ENCODE results near the gene FAM117B. TPM values are rescaled to one million over a fixed set of nuclear protein-coding genes. Genes with fewer than 3 reads are reported as not detected.

The FAM117B gene
- total RNA-seq, 1 experiment from 2014 or later: 24.0 TPM

GRCh38 chr2:202639231-202639630 is 4.5 kb downstream of the FAM117B start:
- Histone ChIP-seq H2AFZ (ENCODE audit: low read length) (no peak overlapping the region), H2BK12ac (ENCODE audit: insufficient read length, low read depth, low read length) (no peak overlapping the region), H3K23me2 (ENCODE audit: insufficient read length, low read depth, low read length, poor library complexity, severe bottlenecking) (peaks cover 4% of the 10 kb centered on the region), H4K5ac (ENCODE audit: insufficient read length, low read depth, low read length) (no peak overlapping the region), H3K27ac (ENCODE audit: insufficient read length, low read depth, low read length) (no peak overlapping the region), H3K18ac (ENCODE audit: insufficient read length, low read depth, low read length) (no peak overlapping the region), H3K79me1 (ENCODE audit: insufficient read depth, low read depth, low read length, poor library complexity, severe bottlenecking) (peaks cover 10% of the 10 kb centered on the region), H2BK120ac (ENCODE audit: low read depth, low read length, poor library complexity, severe bottlenecking) (no peak overlapping the region), H4K91ac (ENCODE audit: insufficient read length, low read depth, low read length) (no peak overlapping the region), H2BK15ac (ENCODE audit: low read depth, low read length) (no peak overlapping the region), H4K20me1 (ENCODE audit: control insufficient read depth, insufficient read depth, insufficient read length) (peaks cover 2% of the 10 kb centered on the region), H3K23ac (ENCODE audit: insufficient read length, low read depth, low read length) (no peak overlapping the region), H2BK5ac (ENCODE audit: insufficient read length, low read length) (no peak overlapping the region), H3K79me2 (ENCODE audit: insufficient read depth, low read length) (peaks cover 8% of the 10 kb centered on the region; the same call in 1 of the 2 replicates), H2BK20ac (ENCODE audit: low read depth, low read length, poor library complexity, severe bottlenecking) (no peak overlapping the region), H3K14ac (ENCODE audit: insufficient read depth, low read length) (no peak overlapping the region), H3T11ph (ENCODE audit: low read length) (no peak overlapping the region), H4K8ac (replicated peaks; ENCODE audit: insufficient read length, low read depth, low read length) (no peak overlapping the region), H3K9ac (ENCODE audit: extremely low read depth, insufficient read length, low read length) (no peak overlapping the region), H3K4ac (ENCODE audit: low read depth, low read length) (no peak overlapping the region), H3K4me1 (ENCODE audit: insufficient read depth, low read length) (no peaks in the 10 kb centered on the region), H3K9me3 (ENCODE audit: control insufficient read depth, low read depth, low read length) (no peaks in the 10 kb centered on the region), H3K27me3 (ENCODE audit: insufficient read depth, low read length) (no peaks in the 10 kb centered on the region), H3K4me2 (ENCODE audit: insufficient read depth, insufficient read length, low read length) (no peak overlapping the region), H2AK5ac (ENCODE audit: insufficient read length, low read length) (no peak overlapping the region), H3K56ac (ENCODE audit: insufficient read length, low read depth, low read length) (no peak overlapping the region)
- TF ChIP-seq CTCF (conservative IDR thresholded peaks at IDR 0.05): no peak
- no peak for DNase-seq
- Mint-ChIP-seq H3K27ac (no peak overlapping the region), H3K9me3 (no peaks in the 10 kb centered on the region), H3K4me3 (no peak overlapping the region), H3K36me3 (ENCODE audit: insufficient read depth in 1 of 3, low read depth in 3 of 3) (peaks cover 0 to 4% (median 0%) of the 10 kb centered on the region in 3 experiments; a peak in 1 of 7 replicates), H3K4me1 (peaks cover 20 to 21% of the 10 kb centered on the region in 2 experiments), H3K27me3 (ENCODE audit: low read depth) (no peaks in the 10 kb centered on the region)
- WGBS (ENCODE audit: extremely low coverage, insufficient read length, low lambda C conversion rate): no CpG with 5 or more reads among the region's 3 CpGs

Measured in H9 (cell line).